H1 (cell line): ENCODE results near the gene CRTC3. TPM values are rescaled to one million over a fixed set of nuclear protein-coding genes. Genes with fewer than 3 reads are reported as not detected.

Experiments used
- CTCF ChIA-PET: fragments of 300-600 bp; sonication (Branson Sonifier 250); formaldehyde crosslinking; loops from one replicate; lab custom pipeline; 2021; ENCODE audit not compliant: partially characterized antibody; lab: Charles Lee
- POLR2A ChIA-PET: fragments of 300-600 bp; sonication (Branson Sonifier 250); formaldehyde crosslinking; loops from one replicate; lab custom pipeline; 2021; ENCODE audit warnings: inconsistent platforms; ENCODE audit not compliant: partially characterized antibody; lab: Charles Lee
- DNase-seq, 2 experiments: peaks; one replicate each; pipeline versions ENCODE4 v3.0.0 to v3.0.0-alpha.2; 2010 to 2022; ENCODE audit warnings: low spot score in 2 of 2, low read depth in 1 of 2, mixed read lengths in 1 of 2
- FAIRE-seq: peaks from 2 replicates; lab custom pipeline; 2011; peaks lifted over from hg19 to GRCh38; lab: Jason Lieb, UNC
- H2AFZ ChIP-seq: 2 replicates; pipeline ENCODE4 v1.8.1; 2012; ENCODE audit warnings: low read length, inconsistent platforms
- H2AK5ac ChIP-seq: 2 replicates; pipeline ENCODE4 v1.6.1; 2013; ENCODE audit warnings: low read depth, low read length
- H2BK120ac ChIP-seq: replicated peaks from 2 replicates; pipeline ENCODE3; 2013; ENCODE audit warnings: low read depth, low read length, inconsistent platforms
- H2BK12ac ChIP-seq: 2 replicates; pipeline ENCODE4 v1.6.1; 2013; ENCODE audit warnings: low read depth, low read length
- H2BK15ac ChIP-seq: 2 replicates; pipeline ENCODE4 v1.6.1; 2013; ENCODE audit warnings: low read length
- H2BK20ac ChIP-seq: 2 replicates; pipeline ENCODE4 v1.6.1; 2013; ENCODE audit warnings: low read length
- H2BK5ac ChIP-seq: 2 replicates; pipeline ENCODE4 v1.6.1; 2013; ENCODE audit warnings: low read depth, low read length
- H3K14ac ChIP-seq: 2 replicates; pipeline ENCODE4 v1.6.1; 2013; ENCODE audit warnings: inconsistent platforms; ENCODE audit not compliant: insufficient read length
- H3K18ac ChIP-seq: 2 replicates; pipeline ENCODE4 v1.6.1; 2013; ENCODE audit warnings: low read length; ENCODE audit errors: extremely low read depth
- H3K23ac ChIP-seq: 2 replicates; pipeline ENCODE4 v1.6.1; 2013; ENCODE audit warnings: inconsistent platforms; ENCODE audit not compliant: insufficient read length
- H3K23me2 ChIP-seq: 2 replicates; pipeline ENCODE4 v1.6.1; 2013; ENCODE audit warnings: low read depth, low read length
- H3K27ac ChIP-seq: 2 replicates; pipeline ENCODE4 v1.6.1; 2011; ENCODE audit warnings: low read depth, low read length, inconsistent platforms
- H3K27me3 ChIP-seq, 4 experiments: replicated peaks in 1 of 4; 1 replicate in 1 of 4; 2 replicates in 3 of 4; pipeline versions ENCODE4 v1.6.1 to v1.8.1; 2011 to 2013; ENCODE audit warnings: low read length in 3 of 4, mild to moderate bottlenecking in 3 of 4, inconsistent platforms in 2 of 4, mixed read lengths in 2 of 4, moderate library complexity in 1 of 4; ENCODE audit not compliant: control insufficient read depth in 3 of 4, insufficient read depth in 3 of 4; ENCODE audit errors: extremely low read depth in 1 of 4
- H3K36me3 ChIP-seq, 4 experiments: 2 replicates each; pipeline versions ENCODE4 v1.6.1 to v1.8.1; 2011 to 2013; ENCODE audit warnings: mild to moderate bottlenecking in 4 of 4, low read length in 3 of 4, moderate library complexity in 2 of 4, control low read depth in 1 of 4, inconsistent platforms in 1 of 4; ENCODE audit not compliant: insufficient read depth in 4 of 4, control insufficient read depth in 2 of 4
- H3K4ac ChIP-seq: replicated peaks from 2 replicates; pipeline ENCODE3; 2013; ENCODE audit warnings: low read length, low read depth, mixed read lengths, inconsistent platforms; ENCODE audit not compliant: insufficient read length
- H3K4me1 ChIP-seq, 4 experiments: replicated peaks in 1 of 4; 1 replicate in 1 of 4; 2 replicates in 3 of 4; pipeline versions ENCODE4 v1.6.1 to v1.8.1; 2011 to 2013; ENCODE audit warnings: low read length in 3 of 4, inconsistent platforms in 2 of 4, mixed read lengths in 1 of 4; ENCODE audit not compliant: insufficient read depth in 4 of 4, control insufficient read depth in 3 of 4
- H3K4me2 ChIP-seq, 2 experiments: 2 replicates each; pipeline versions ENCODE4 v1.6.1 to v1.8.1; 2011 to 2013; ENCODE audit warnings: low read depth in 2 of 2, low read length in 2 of 2, control low read depth in 1 of 2, inconsistent platforms in 1 of 2, mild to moderate bottlenecking in 1 of 2; ENCODE audit not compliant: insufficient read depth in 1 of 2
- H3K4me3 ChIP-seq, 4 experiments: fragments of 200-600, 300-600 bp in 1 of 4; sonication (generic), shearing (Covaris generic), sonication (Bioruptor Twin) in 1 of 4; 2 replicates each; pipeline versions ENCODE4 v1.5.1 to v1.8.1; 2011 to 2016; ENCODE audit warnings: low read length in 4 of 4, low read depth in 3 of 4, control low read depth in 2 of 4, inconsistent platforms in 2 of 4, mild to moderate bottlenecking in 2 of 4, mixed read lengths in 1 of 4, moderate library complexity in 1 of 4; ENCODE audit not compliant: insufficient read depth in 2 of 4; ENCODE audit errors: extremely low read depth in 1 of 4
- H3K56ac ChIP-seq: replicated peaks from 2 replicates; pipeline ENCODE3; 2013; ENCODE audit warnings: low read depth, mild to moderate bottlenecking, mixed read lengths, low read length, inconsistent platforms; ENCODE audit not compliant: insufficient read length
- H3K79me1 ChIP-seq: 2 replicates; pipeline ENCODE4 v1.6.1; 2013; ENCODE audit warnings: low read depth, low read length, control low read depth
- H3K79me2 ChIP-seq, 2 experiments: 2 replicates each; pipeline versions ENCODE4 v1.6.1 to v1.8.1; 2012 to 2013; ENCODE audit warnings: low read length in 2 of 2, mild to moderate bottlenecking in 2 of 2, inconsistent platforms in 1 of 2; ENCODE audit not compliant: insufficient read depth in 2 of 2, control insufficient read depth in 1 of 2
- H3K9ac ChIP-seq, 4 experiments: replicated peaks in 1 of 4; 1 replicate in 1 of 4; 2 replicates in 3 of 4; pipeline versions ENCODE4 v1.6.1 to v1.8.1; 2011 to 2013; ENCODE audit warnings: low read depth in 3 of 4, low read length in 3 of 4, control low read depth in 2 of 4, mild to moderate bottlenecking in 2 of 4, moderate library complexity in 2 of 4, inconsistent platforms in 1 of 4; ENCODE audit errors: extremely low read depth in 1 of 4
- H3K9me3 ChIP-seq, 2 experiments: 2 replicates each; pipeline versions ENCODE4 v1.6.1 to v1.8.1; 2012 to 2013; ENCODE audit warnings: mild to moderate bottlenecking in 2 of 2, moderate library complexity in 2 of 2, control low read depth in 1 of 2, inconsistent platforms in 1 of 2, low read depth in 1 of 2, low read length in 1 of 2, mixed read lengths in 1 of 2; ENCODE audit not compliant: insufficient read depth in 2 of 2
- H4K20me1 ChIP-seq, 2 experiments: replicated peaks in 1 of 2; 2 replicates each; pipeline versions ENCODE3 to v1.8.1; 2011 to 2013; ENCODE audit warnings: inconsistent platforms in 2 of 2, low read length in 2 of 2, mild to moderate bottlenecking in 1 of 2; ENCODE audit not compliant: insufficient read depth in 2 of 2, control insufficient read depth in 1 of 2
- H4K5ac ChIP-seq: 2 replicates; pipeline ENCODE4 v1.6.1; 2013; ENCODE audit warnings: low read length, low read depth, mixed read lengths, inconsistent platforms; ENCODE audit not compliant: insufficient read length
- H4K8ac ChIP-seq: 2 replicates; pipeline ENCODE4 v1.8.0; 2013; ENCODE audit warnings: mild to moderate bottlenecking, moderate library complexity, low read length, inconsistent platforms; ENCODE audit not compliant: insufficient read depth; ENCODE audit errors: extremely low read depth
- H4K91ac ChIP-seq: replicated peaks from 2 replicates; pipeline ENCODE3; 2013; ENCODE audit warnings: low read length, mixed read lengths, inconsistent platforms; ENCODE audit not compliant: insufficient read length
- POU5F1 ChIP-seq: IDR thresholded peaks from 2 replicates; pipeline ENCODE4 v1.6.1; 2011; ENCODE audit warnings: low read depth, mild to moderate bottlenecking, low read length, moderate library complexity
- RAD21 ChIP-seq, 2 experiments: IDR thresholded peaks in 1 of 2; conservative IDR thresholded peaks in 1 of 2; 2 replicates each; pipeline ENCODE4 v1.6.1; 2011; ENCODE audit warnings: low read depth in 2 of 2, low read length in 2 of 2, improper control_type of control experiment in 1 of 2, inconsistent platforms in 1 of 2, mild to moderate bottlenecking in 1 of 2, moderate library complexity in 1 of 2
- WGBS, 2 experiments: shearing (Covaris generic) in 1 of 2; methylation state at CpG; one replicate each; pipeline versions ENCODE4 v1.1.6 to v1.1.7; 2013 to 2015; ENCODE audit warnings: low lambda C conversion rate in 2 of 2, mixed read lengths in 2 of 2, inconsistent platforms in 1 of 2, low coverage in 1 of 2, missing lambda C conversion rate in 1 of 2; ENCODE audit not compliant: insufficient replicate concordance in 2 of 2, insufficient coverage in 1 of 2, insufficient read length in 1 of 2; ENCODE audit errors: extremely low coverage in 1 of 2, missing lambda C conversion rate in 1 of 2; 5-methylcytosine and 5-hydroxymethylcytosine counted together
- polyA plus RNA-seq, 7 experiments: library from polyadenylated mRNA; depleted of rRNA in 3 of 7; stranded (reverse) in 5 of 7; unstranded in 2 of 7; fragments of >200 nt in 5 of 7; fragments of 200-250 nt in 2 of 7; gene quantifications; 1 replicate in 5 of 7; 2 replicates in 1 of 7; 4 replicates in 1 of 7; pipeline versions ENCODE4 v1.2.1 to v1.2.3, GENCODE V29; 2011 to 2013; ENCODE audit warnings: missing spikeins in 2 of 7, mixed read lengths in 2 of 7
- total RNA-seq: library from RNA; stranded (reverse); fragmentation: NEBNext Ultra II Directional; extraction: Animal tissue kit (Norgen Biotek cat#: 25700); gene quantifications from 2 replicates; pipeline ENCODE4 v1.2.1, GENCODE V29; 2021

Gene CRTC3
- total and polyA plus RNA-seq, 2 of the 8 experiments (the other 6 are each of a cell fraction or from before 2014, with no cell fraction given) = 5.0 to 5.3 TPM

DNA sequence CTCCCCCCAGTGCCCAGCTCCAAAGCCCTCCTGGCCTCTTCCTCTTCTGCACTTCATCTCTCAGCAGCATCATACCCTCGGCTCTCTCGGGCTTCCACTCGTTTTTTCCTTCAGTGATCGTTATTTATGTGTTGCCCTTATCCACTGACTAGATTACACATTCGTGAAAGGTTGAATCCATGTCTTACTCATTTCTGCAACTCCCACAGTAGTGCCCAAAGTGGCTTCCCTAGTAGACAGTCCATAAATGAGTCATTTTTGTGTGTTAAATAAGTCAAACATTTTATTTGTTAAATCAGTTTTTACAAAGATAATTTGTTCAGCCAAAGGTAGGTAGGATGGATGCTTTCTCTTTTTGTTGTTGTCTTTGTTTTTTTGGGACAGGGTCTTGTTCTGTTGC, 87.4 kb downstream of the CRTC3 start:
- Histone ChIP-seq H2AFZ (no peak overlapping the region), H4K5ac (no peak overlapping the region), H3K4ac (no peak overlapping the region), H4K8ac (no peak overlapping the region; the same call in 1 of the 2 replicates), H3K27me3 (no peaks in the 10 kb centered on the region), H3K9ac (no peak overlapping the region), H3K14ac (no peak overlapping the region), H2BK20ac (no peak overlapping the region), H3K18ac (no peak overlapping the region), H2BK15ac (no peak overlapping the region), H3K27ac (no peak overlapping the region), H3K36me3 (no peaks in the 10 kb centered on the region), H3K9me3 (no peaks in the 10 kb centered on the region), H2AK5ac (no peak overlapping the region), H3K4me2 (no peak overlapping the region), H3K79me1 (no peaks in the 10 kb centered on the region), H3K23ac (no peak overlapping the region), H2BK12ac (no peak overlapping the region), H2BK5ac (no peak overlapping the region), H3K79me2 (no peaks in the 10 kb centered on the region), H3K4me3 (no peak overlapping the region), H4K91ac (no peak overlapping the region), H4K20me1 (no peaks in the 10 kb centered on the region), H3K56ac (no peak overlapping the region), H3K23me2 (no peaks in the 10 kb centered on the region), H2BK120ac (no peak overlapping the region), H3K4me1 (peaks cover 0 to 3% (median 0%) of the 10 kb centered on the region in 4 experiments; a peak in 2 of 7 replicates)
- CTCF ChIA-PET = interaction anchor here (0.6 to 0.7 kb wide), 3 partner anchors 142 to 685 kb away, joined by 3 to 4 read pairs (median 3); no protein-coding TSS in a partner anchor
- TF ChIP-seq RAD21 (IDR thresholded peaks at IDR 0.05 in 1 of 2, conservative IDR thresholded peaks at IDR 0.05 in 1 of 2; ENCODE audit: low read depth in 2 of 2, low read length in 2 of 2) = peak in 1 of 2 experiments; percentile 5; a peak in 1 of 4 replicates
- TF ChIP-seq POU5F1 = no peak
- POLR2A ChIA-PET = interaction anchor here (0.6 kb wide), 1 partner anchor 48 kb away, joined by 3 read pairs; no protein-coding TSS in a partner anchor
- DNase-seq (no peak), FAIRE-seq (no peak)
- 80% methylated on average over 5 of the region's 5 CpGs; no CpG with 5 or more reads in 1 of the 2 experiments for WGBS, 2 experiments
